Endothelial cell of umbilical vein (primary cell): Measurements from ENCODE around the gene PGP.

Experiments used
- EZH2 ChIP-seq: IDR thresholded peaks from 2 replicates; pipeline ENCODE4 v1.6.1; 2012; ENCODE audit warnings: borderline replicate concordance, low read depth, mild to moderate bottlenecking, moderate library complexity, low read length, inconsistent platforms; ENCODE audit not compliant: severe bottlenecking
- POLR2A ChIP-seq: IDR thresholded peaks from 2 replicates; pipeline ENCODE4 v1.6.1; 2012; ENCODE audit warnings: low read depth, mild to moderate bottlenecking, control low read depth, low read length

- no peak for TF ChIP-seq POLR2A
- no peak for TF ChIP-seq EZH2
These were observed 18.6 kb upstream of the PGP start for GRCh38 chr16:2233046-2233775.
